Gastrocnemius medialis (tissue), 4 donors: ENCODE measurements around the gene VCAN. TPM values are rescaled to one million over a fixed set of nuclear protein-coding genes. Genes with fewer than 3 reads are reported as not detected.

Experiments used
- ATAC-seq, 2 donors: fragments of 150-250 bp; one replicate each; pipeline ENCODE4 v1.9.1; 2016
- DNase-seq, 2 donors: peaks; one replicate each; pipeline ENCODE4 v3.0.0-alpha.2; 2019
- H3K27ac ChIP-seq, 4 donors: fragments of 200-600 bp; sonication (generic); 1 replicate in 1 of 4; 2 replicates in 3 of 4; pipeline ENCODE4 v1.5.1; 2016 to 2018; ENCODE audit warnings: mild to moderate bottlenecking in 2 of 4, moderate library complexity in 1 of 4
- H3K27me3 ChIP-seq, 3 donors: fragments of 200-600 bp; sonication (generic) in 2 of 3; 1 replicate in 1 of 3; 2 replicates in 2 of 3; pipeline versions ENCODE4 v1.5.1 to v1.6.0; 2016 to 2019; ENCODE audit warnings: mild to moderate bottlenecking in 1 of 3, moderate library complexity in 1 of 3
- H3K36me3 ChIP-seq, 2 donors: fragments of 200-600 bp; sonication (generic) in 1 of 2; one replicate each; pipeline ENCODE4 v1.5.1; 2017 to 2018
- H3K4me1 ChIP-seq, 2 donors: fragments of 200-600 bp; sonication (generic) in 1 of 2; one replicate each; pipeline ENCODE4 v1.5.1; 2016 to 2017; ENCODE audit warnings: mild to moderate bottlenecking in 2 of 2
- H3K4me3 ChIP-seq, 4 donors: fragments of 200-600 bp; sonication (generic) in 3 of 4; 1 replicate in 1 of 4; 2 replicates in 3 of 4; pipeline ENCODE4 v1.5.1; 2016 to 2019; ENCODE audit warnings: mild to moderate bottlenecking in 2 of 4
- H3K9me3 ChIP-seq, 3 donors: fragments of 200-600 bp; sonication (generic) in 2 of 3; 1 replicate in 1 of 3; 2 replicates in 2 of 3; pipeline ENCODE4 v1.5.1; 2016 to 2019
- CTCF ChIP-seq, 5 experiments: fragments of 450-650 bp in 3 of 5; fragments of 200-600 bp in 2 of 5; sonication (generic) in 2 of 5; IDR thresholded peaks in 4 of 5; conservative IDR thresholded peaks in 1 of 5; 1 replicate in 4 of 5; 2 replicates in 1 of 5; pipeline ENCODE4 v1.5.1; 2016 to 2019; ENCODE audit warnings: antibody characterized with exemption in 5 of 5, mild to moderate bottlenecking in 3 of 5, moderate library complexity in 3 of 5
- POLR2A ChIP-seq, 2 donors: fragments of 450-650 bp; IDR thresholded peaks; one replicate each; pipeline ENCODE4 v1.6.1; 2017; ENCODE audit warnings: antibody characterized with exemption in 2 of 2, mild to moderate bottlenecking in 2 of 2, moderate library complexity in 2 of 2
- in situ Hi-C, 4 donors: fragments of 200-750 bp; cut with MboI; loops; one replicate each; pipeline versions ENCODE4 v1.15.0 to v1.8.0; 2017; ENCODE audit warnings: low sequenced_read_pairs in 4 of 4
- intact Hi-C: fragments of 100-400 bp; cut with DNase I; formaldehyde crosslinking; loops from one replicate; pipeline ENCODE4 v1.15.1; 2023; ENCODE audit warnings: low total_unique reads
- total RNA-seq, 4 donors: library from RNA; depleted of rRNA; stranded (reverse); fragments of >200 nt; gene quantifications; one replicate each; pipeline versions ENCODE4 v1.1.0 to v1.2.3, GENCODE V29; 2016

The VCAN gene
- total RNA-seq, 4 donors from 2014 or later = 5.9 to 29.9 (median 17.4) TPM

- no peak for ATAC-seq
- Histone ChIP-seq H3K36me3 (no peaks in the 10 kb centered on the region), H3K4me3 (no peak overlapping the region), H3K9me3 (no peaks in the 10 kb centered on the region), H3K27ac (no peak overlapping the region), H3K27me3 (no peaks in the 10 kb centered on the region), H3K4me1 (no peaks in the 10 kb centered on the region)
- DNase-seq = no peak
- no peak for TF ChIP-seq POLR2A (IDR thresholded peaks at IDR 0.05)
- no peak for TF ChIP-seq CTCF (IDR thresholded peaks at IDR 0.05 in 4 of 5, conservative IDR thresholded peaks at IDR 0.05 in 1 of 5)
- intact Hi-C loops (no loop called here), in situ Hi-C loops (no loop called here)
Observed at GRCh38 chr5:83527722-83528438, 56.3 kb downstream of the VCAN start.

- ATAC-seq (no peak), DNase-seq (no peak)
- H3K4me3 ChIP-seq = no peak overlapping the region
Observed at GRCh38 chr5:83528439-83528769, 56.9 kb downstream of the VCAN start.

DNA sequence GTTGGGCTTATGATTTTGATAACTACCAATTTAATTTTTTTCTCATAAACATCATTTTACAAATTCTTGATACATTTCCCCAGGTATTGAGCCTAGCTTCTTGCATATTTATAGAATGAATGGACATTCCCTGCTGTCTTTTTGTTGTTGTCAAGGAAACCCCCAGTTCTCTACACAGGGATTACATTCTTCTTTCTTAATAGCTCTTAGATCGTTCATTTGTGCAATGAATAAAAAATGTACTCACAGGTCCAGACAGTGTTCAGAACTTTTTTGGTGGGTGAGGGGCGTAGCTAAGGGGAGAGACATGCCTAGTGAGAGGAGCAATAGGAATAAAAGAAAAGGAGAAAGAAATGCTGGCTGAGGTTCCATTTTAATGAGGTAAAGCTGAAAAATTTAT, 58.6 kb downstream of the VCAN start:
- no peak for DNase-seq
- ATAC-seq = no peak
- H3K4me3 ChIP-seq = no peak overlapping the region
- H3K4me1 ChIP-seq = no peaks in the 10 kb centered on the region
- intact Hi-C loops (no loop called here), in situ Hi-C loops (no loop called here)
- no peaks in the 10 kb centered on the region for H3K36me3 ChIP-seq
- H3K9me3 ChIP-seq = no peaks in the 10 kb centered on the region
- H3K27me3 ChIP-seq = no peaks in the 10 kb centered on the region
- no peak overlapping the region for H3K27ac ChIP-seq
- TF ChIP-seq CTCF (IDR thresholded peaks at IDR 0.05 in 4 of 5, conservative IDR thresholded peaks at IDR 0.05 in 1 of 5) = no peak
- TF ChIP-seq POLR2A (IDR thresholded peaks at IDR 0.05) = no peak

More at GRCh38 chr5:83528439-83528769, 56.9 kb downstream of the VCAN start:
- Histone ChIP-seq H3K27ac (no peak overlapping the region), H3K27me3 (no peaks in the 10 kb centered on the region), H3K36me3 (no peaks in the 10 kb centered on the region), H3K9me3 (no peaks in the 10 kb centered on the region), H3K4me1 (no peaks in the 10 kb centered on the region)
- in situ Hi-C loops (no loop called here), intact Hi-C loops (no loop called here)
- no peak for TF ChIP-seq CTCF (IDR thresholded peaks at IDR 0.05 in 4 of 5, conservative IDR thresholded peaks at IDR 0.05 in 1 of 5)
- no peak for TF ChIP-seq POLR2A (IDR thresholded peaks at IDR 0.05)

GRCh38 chr5:83531661-83532060, 60.1 kb downstream of the VCAN start:
- Histone ChIP-seq H3K36me3 (no peaks in the 10 kb centered on the region), H3K9me3 (no peaks in the 10 kb centered on the region), H3K27me3 (no peaks in the 10 kb centered on the region), H3K4me1 (no peaks in the 10 kb centered on the region), H3K27ac (no peak overlapping the region), H3K4me3 (no peak overlapping the region)
- ATAC-seq = no peak
- TF ChIP-seq POLR2A (IDR thresholded peaks at IDR 0.05) = no peak
- TF ChIP-seq CTCF (IDR thresholded peaks at IDR 0.05 in 4 of 5, conservative IDR thresholded peaks at IDR 0.05 in 1 of 5) = no peak
- in situ Hi-C loops = no loop called here
- no peak for DNase-seq
- intact Hi-C loops = no loop called here
